ENCODE results near the gene EPB41. TPM values are rescaled to one million over a fixed set of nuclear protein-coding genes. Genes with fewer than 3 reads are reported as not detected.

The EPB41 gene
- total RNA-seq, 3 donors from 2014 or later (not counting 1 experiment from before 2014, with no cell fraction given): 151 to 196 (median 172) TPM

- intact Hi-C loops (cut with micrococcal nuclease): loop anchor here (2.0 to 5.0 kb wide), 2 partner anchors 81 to 239 kb away; no protein-coding TSS in a partner anchor
- TF ChIP-seq CTCF (IDR thresholded peaks at IDR 0.05): no peak
- H3K36me3 ChIP-seq (ENCODE audit: control insufficient read depth, insufficient read depth, low read length): peaks cover 23% of the 10 kb centered on the region
- Mint-ChIP-seq H3K4me3 (no peak overlapping the region), H3K27me3 (ENCODE audit: low read depth in 2 of 2) (peaks cover 8 to 15% of the 10 kb centered on the region in 2 donors), H3K9me3 (no peaks in the 10 kb centered on the region), H3K27ac (no peak overlapping the region), H3K4me1 (peaks cover 8 to 18% of the 10 kb centered on the region in 2 donors), H3K36me3 (peaks cover 9% of the 10 kb centered on the region)
- DNase-seq (peak in 1 of 2 donors; percentile 26), ATAC-seq (peak in 2 of 3 donors; percentile 8 to 13)
- peaks cover 38% of the 10 kb centered on the region for H3K4me1 ChIP-seq (ENCODE audit: control insufficient read depth, insufficient read depth, low read length)
- H3K4me3 ChIP-seq (ENCODE audit: low read length): no peak overlapping the region
- WGBS (ENCODE audit: insufficient coverage): 3% methylated on average over 59 of the region's 59 CpGs
- H3K9me3 ChIP-seq (ENCODE audit: control insufficient read depth, insufficient read depth, low read length): no peaks in the 10 kb centered on the region
- H3K27ac ChIP-seq (ENCODE audit: low read length): no peak overlapping the region
- H3K27me3 ChIP-seq (ENCODE audit: control insufficient read depth, insufficient read depth, low read length): peaks cover 23% of the 10 kb centered on the region
These were observed 207.2 kb downstream of the EPB41 start for GRCh38 chr1:29121516-29121935.

- Histone ChIP-seq H3K36me3 (ENCODE audit: control insufficient read depth, insufficient read depth, low read length) (peaks cover 17% of the 10 kb centered on the region), H3K27me3 (ENCODE audit: control insufficient read depth, insufficient read depth, low read length) (peaks cover 23% of the 10 kb centered on the region), H3K27ac (ENCODE audit: low read length) (no peak overlapping the region), H3K9me3 (ENCODE audit: control insufficient read depth, insufficient read depth, low read length) (no peaks in the 10 kb centered on the region), H3K4me3 (ENCODE audit: low read length) (no peak overlapping the region), H3K4me1 (ENCODE audit: control insufficient read depth, insufficient read depth, low read length) (peaks cover 38% of the 10 kb centered on the region)
- Mint-ChIP-seq H3K4me1 (peaks cover 8 to 18% of the 10 kb centered on the region in 2 donors), H3K27ac (no peak overlapping the region), H3K9me3 (no peaks in the 10 kb centered on the region), H3K27me3 (ENCODE audit: low read depth in 2 of 2) (peaks cover 8 to 15% of the 10 kb centered on the region in 2 donors), H3K36me3 (peaks cover 6% of the 10 kb centered on the region), H3K4me3 (peak overlapping the region; percentile 42)
- intact Hi-C loops (cut with micrococcal nuclease): loop anchor here (2.0 to 5.0 kb wide), 2 partner anchors 81 to 240 kb away; no protein-coding TSS in a partner anchor
- TF ChIP-seq CTCF (IDR thresholded peaks at IDR 0.05): no peak
- no peak for ATAC-seq
- 2% methylated on average over 81 of the region's 81 CpGs for WGBS (ENCODE audit: insufficient coverage)
- DNase-seq: peak in 1 of 2 donors; percentile 35
These were observed 207.7 kb downstream of the EPB41 start for GRCh38 chr1:29121936-29122681.

- peak overlapping the region; percentile 82 for H3K4me3 Mint-ChIP-seq
- no peak overlapping the region for H3K4me3 ChIP-seq (ENCODE audit: low read length)
These were observed 208.3 kb downstream of the EPB41 start for GRCh38 chr1:29122682-29123052.

More at GRCh38 chr1:29122682-29123052, 208.3 kb downstream of the EPB41 start:
- Mint-ChIP-seq H3K36me3 (peaks cover under 1% of the 10 kb centered on the region), H3K4me1 (peaks cover 8 to 18% of the 10 kb centered on the region in 2 donors), H3K27me3 (ENCODE audit: low read depth in 2 of 2) (peaks cover 8 to 15% of the 10 kb centered on the region in 2 donors), H3K27ac (no peak overlapping the region), H3K9me3 (no peaks in the 10 kb centered on the region)
- intact Hi-C loops (cut with micrococcal nuclease): loop anchor here (5.0 kb wide), 1 partner anchor 240 kb away; no protein-coding TSS in a partner anchor
- Histone ChIP-seq H3K27ac (ENCODE audit: low read length) (no peak overlapping the region), H3K27me3 (ENCODE audit: control insufficient read depth, insufficient read depth, low read length) (peaks cover 23% of the 10 kb centered on the region), H3K4me1 (ENCODE audit: control insufficient read depth, insufficient read depth, low read length) (peaks cover 38% of the 10 kb centered on the region), H3K9me3 (ENCODE audit: control insufficient read depth, insufficient read depth, low read length) (no peaks in the 10 kb centered on the region), H3K36me3 (ENCODE audit: control insufficient read depth, insufficient read depth, low read length) (peaks cover 12% of the 10 kb centered on the region)
- no peak for ATAC-seq
- no peak for TF ChIP-seq CTCF (IDR thresholded peaks at IDR 0.05)
- DNase-seq: peak in 1 of 2 donors; percentile 17
- 6% methylated on average over 34 of the region's 34 CpGs for WGBS (ENCODE audit: insufficient coverage)
